Vagina (tissue), 2 donors: ENCODE measurements around the gene SNRPE. TPM values are rescaled to one million over a fixed set of nuclear protein-coding genes. Genes with fewer than 3 reads are reported as not detected.

Source experiments
- DNase-seq, 2 donors: peaks; one replicate each; pipeline ENCODE4 v3.0.0-alpha.2; 2017; ENCODE audit errors: extremely low spot score in 2 of 2
- H3K27ac ChIP-seq: fragments of 200-600 bp; sonication (generic); one replicate; pipeline ENCODE4 v1.5.1; 2019
- H3K27me3 ChIP-seq: fragments of 200-600 bp; sonication (generic); one replicate; pipeline ENCODE4 v1.5.1; 2019
- H3K36me3 ChIP-seq, 2 donors: fragments of 200-600 bp; sonication (generic); one replicate each; pipeline ENCODE4 v1.5.1; 2017 to 2019
- H3K4me1 ChIP-seq: fragments of 200-600 bp; sonication (generic); one replicate; pipeline ENCODE4 v1.5.1; 2019
- H3K4me3 ChIP-seq, 2 donors: fragments of 200-600 bp; sonication (generic); 1 replicate in 1 of 2; 2 replicates in 1 of 2; pipeline ENCODE4 v1.5.1; 2016 to 2019
- H3K9me3 ChIP-seq: fragments of 200-600 bp; sonication (generic); one replicate; pipeline ENCODE4 v1.5.1; 2019
- CTCF ChIP-seq, 3 experiments: fragments of 450-650 bp in 2 of 3; fragments of 200-600 bp in 1 of 3; sonication (generic) in 1 of 3; IDR thresholded peaks; one replicate each; pipeline ENCODE4 v1.5.1; 2017 to 2019; ENCODE audit warnings: antibody characterized with exemption in 3 of 3, mild to moderate bottlenecking in 2 of 3, moderate library complexity in 2 of 3
- POLR2A ChIP-seq, 2 donors: fragments of 450-650 bp; IDR thresholded peaks; one replicate each; pipeline ENCODE4 v1.6.1; 2017; ENCODE audit warnings: antibody characterized with exemption in 2 of 2, mild to moderate bottlenecking in 2 of 2, moderate library complexity in 2 of 2
- POLR2AphosphoS5 ChIP-seq, 2 donors: sonication (generic); formaldehyde crosslinking; IDR thresholded peaks; one replicate each; pipeline ENCODE4 v1.9.0; 2017; ENCODE audit warnings: antibody characterized with exemption in 2 of 2, mild to moderate bottlenecking in 2 of 2, low read depth in 1 of 2; ENCODE audit not compliant: insufficient read depth in 1 of 2
- intact Hi-C: fragments of 100-400 bp; cut with DNase I; formaldehyde crosslinking; loops from one replicate; pipeline ENCODE4 v1.15.1; 2023
- total RNA-seq: library from RNA; depleted of rRNA; stranded (reverse); fragments of >200 nt; gene quantifications from one replicate; pipeline ENCODE4 v1.2.3, GENCODE V29; 2016

The SNRPE gene
- total RNA-seq, 1 donor from 2014 or later: 51.1 TPM

DNA sequence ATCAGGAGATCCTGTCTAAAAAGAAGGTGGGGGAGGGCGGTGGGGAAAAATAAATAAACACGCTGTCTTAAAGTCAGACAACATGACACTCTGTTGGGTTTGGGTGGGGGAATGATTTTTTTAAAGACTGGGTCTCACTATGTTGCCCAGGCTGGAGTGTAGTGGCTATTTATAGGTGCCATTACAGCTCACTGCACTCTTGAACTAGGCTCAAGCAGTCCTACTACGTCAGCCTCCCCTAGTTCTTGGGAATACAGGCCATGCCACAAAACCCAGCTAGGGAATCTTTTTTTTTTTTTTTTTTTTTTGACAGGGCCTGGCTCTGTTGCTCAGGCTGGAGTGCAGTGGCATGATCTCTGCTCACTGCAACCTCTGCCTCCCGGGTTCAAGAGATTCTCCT lies 2.4 kb upstream of the SNRPE start:
- Histone ChIP-seq H3K27me3 (no peaks in the 10 kb centered on the region), H3K4me3 (no peak overlapping the region), H3K36me3 (peaks cover 0 to 14% of the 10 kb centered on the region in 2 donors), H3K27ac (no peak overlapping the region), H3K4me1 (peaks cover 22% of the 10 kb centered on the region), H3K9me3 (no peaks in the 10 kb centered on the region)
- TF ChIP-seq POLR2AphosphoS5 (IDR thresholded peaks at IDR 0.05; ENCODE audit: insufficient read depth in 1 of 2, low read depth in 1 of 2): no peak
- TF ChIP-seq CTCF (IDR thresholded peaks at IDR 0.05): no peak
- intact Hi-C loops: no loop called here
- DNase-seq: no peak

GRCh38 chr1:203860396-203861025 lies 888 bp upstream of the SNRPE start:
- peak overlapping the region; percentile 11 to 61 for H3K4me3 ChIP-seq
- peaks cover 22% of the 10 kb centered on the region for H3K4me1 ChIP-seq
- no peaks in the 10 kb centered on the region for H3K9me3 ChIP-seq
- no peak for DNase-seq
- H3K36me3 ChIP-seq: peaks cover 0 to 18% of the 10 kb centered on the region in 2 donors
- intact Hi-C loops: no loop called here
- H3K27me3 ChIP-seq: no peaks in the 10 kb centered on the region
- H3K27ac ChIP-seq: peak overlapping the region; percentile 42
- no peak for TF ChIP-seq CTCF (IDR thresholded peaks at IDR 0.05)
- TF ChIP-seq POLR2AphosphoS5 (IDR thresholded peaks at IDR 0.05; ENCODE audit: insufficient read depth in 1 of 2, low read depth in 1 of 2): peak in 1 of 2 donors; percentile 37

DNA sequence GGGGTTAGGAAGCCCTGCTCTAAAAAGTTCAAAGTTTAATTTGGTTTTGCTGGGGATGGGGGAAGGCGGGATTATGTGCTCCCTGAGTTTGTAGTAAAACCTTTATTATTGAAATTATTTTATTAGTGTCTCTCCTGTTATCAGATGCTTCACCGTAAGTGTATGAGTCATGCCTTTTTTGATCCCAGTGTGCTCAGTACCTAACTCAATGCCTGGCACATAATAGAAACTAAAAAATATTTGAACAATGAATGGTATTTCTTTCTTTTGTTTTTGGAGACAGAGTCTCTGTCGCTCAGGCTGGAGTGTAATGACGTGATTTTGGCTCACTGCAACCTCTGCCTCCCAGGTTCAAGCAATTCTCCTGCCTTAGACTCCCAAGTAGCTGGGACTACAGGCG lies 6.4 kb downstream of the SNRPE start:
- Histone ChIP-seq H3K36me3 (peaks cover 0 to 52% of the 10 kb centered on the region in 2 donors), H3K4me1 (peaks cover 21% of the 10 kb centered on the region), H3K4me3 (no peak overlapping the region), H3K27ac (no peak overlapping the region), H3K27me3 (no peaks in the 10 kb centered on the region), H3K9me3 (no peaks in the 10 kb centered on the region)
- intact Hi-C loops: no loop called here
- TF ChIP-seq CTCF (IDR thresholded peaks at IDR 0.05): no peak
- TF ChIP-seq POLR2A (IDR thresholded peaks at IDR 0.05): no peak
- no peak for DNase-seq

DNA sequence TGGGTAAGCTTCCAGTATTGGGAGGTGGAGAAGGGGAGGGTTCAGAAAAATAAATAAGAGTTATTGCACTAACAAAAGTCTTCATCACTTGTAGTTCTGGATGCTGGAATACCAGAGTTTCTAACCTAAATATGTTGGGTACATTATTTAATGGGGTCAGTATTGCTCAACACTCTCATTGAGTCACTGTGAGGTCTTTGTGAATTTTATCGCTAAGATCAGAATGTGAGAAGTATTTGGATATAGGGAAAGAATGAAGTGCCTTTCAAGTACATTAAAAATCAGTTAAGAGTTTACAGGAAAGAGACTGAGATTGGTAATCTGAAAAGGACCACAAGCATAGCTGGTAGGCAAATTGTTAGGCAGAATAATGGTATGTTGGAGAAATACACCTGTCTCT lies 8.8 kb downstream of the SNRPE start:
- Histone ChIP-seq H3K27me3 (no peaks in the 10 kb centered on the region), H3K4me1 (peaks cover 17% of the 10 kb centered on the region), H3K9me3 (no peaks in the 10 kb centered on the region), H3K27ac (no peak overlapping the region), H3K4me3 (no peak overlapping the region), H3K36me3 (peaks cover 0 to 37% of the 10 kb centered on the region in 2 donors)
- TF ChIP-seq POLR2A (IDR thresholded peaks at IDR 0.05) (no peak), CTCF (IDR thresholded peaks at IDR 0.05) (no peak), POLR2AphosphoS5 (IDR thresholded peaks at IDR 0.05; ENCODE audit: insufficient read depth in 1 of 2, low read depth in 1 of 2) (no peak)
- intact Hi-C loops: loop anchor here (2.0 kb wide), 1 partner anchor 259 kb away; no protein-coding TSS in a partner anchor
- DNase-seq: no peak

- H3K27me3 ChIP-seq: no peaks in the 10 kb centered on the region
- no peak overlapping the region for H3K4me3 ChIP-seq
- peaks cover 17% of the 10 kb centered on the region for H3K4me1 ChIP-seq
- DNase-seq: no peak
- intact Hi-C loops: loop anchor here (2.0 kb wide), 1 partner anchor 258 kb away; no protein-coding TSS in a partner anchor
- TF ChIP-seq POLR2AphosphoS5 (IDR thresholded peaks at IDR 0.05; ENCODE audit: insufficient read depth in 1 of 2, low read depth in 1 of 2) (peak in 1 of 2 donors; percentile 50), POLR2A (IDR thresholded peaks at IDR 0.05) (no peak), CTCF (IDR thresholded peaks at IDR 0.05) (peak; percentile 73 to 94 (median 78))
- peak overlapping the region; percentile 73 for H3K27ac ChIP-seq
- no peaks in the 10 kb centered on the region for H3K9me3 ChIP-seq
- peaks cover 0 to 27% of the 10 kb centered on the region in 2 donors for H3K36me3 ChIP-seq
These were observed 9.9 kb downstream of the SNRPE start for GRCh38 chr1:203871114-203871880.
